CD4-positive, alpha-beta T cell treated with Interleukin-1 beta for 1 hour (primary cell): ENCODE data around the gene BLTP3A.

Experiments
- DNase-seq, 2 donors: peaks; one replicate each; pipeline ENCODE4 v3.0.0-alpha.2; 2020 to 2022

Gene BLTP3A

DNA sequence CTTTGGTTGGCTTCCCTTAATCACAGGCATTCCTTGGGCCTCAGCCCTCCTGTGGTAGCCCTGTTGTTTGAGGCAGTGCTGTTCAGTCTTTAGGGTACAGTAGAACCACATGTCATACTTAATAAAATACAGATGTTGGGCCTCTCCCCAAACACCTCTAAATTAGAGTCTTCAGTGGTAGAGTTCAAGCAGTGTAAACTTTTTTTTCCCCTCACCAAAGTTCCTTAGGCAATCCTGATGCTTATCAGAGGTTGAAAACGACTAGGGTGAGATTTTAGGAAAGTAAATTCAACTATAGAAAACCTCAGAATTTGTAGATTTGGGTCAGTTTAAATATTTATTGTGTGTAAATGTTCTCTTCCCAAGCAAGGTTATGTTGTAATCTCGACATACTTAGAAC is 44.6 kb downstream of the BLTP3A start:
- no peak for DNase-seq

DNA sequence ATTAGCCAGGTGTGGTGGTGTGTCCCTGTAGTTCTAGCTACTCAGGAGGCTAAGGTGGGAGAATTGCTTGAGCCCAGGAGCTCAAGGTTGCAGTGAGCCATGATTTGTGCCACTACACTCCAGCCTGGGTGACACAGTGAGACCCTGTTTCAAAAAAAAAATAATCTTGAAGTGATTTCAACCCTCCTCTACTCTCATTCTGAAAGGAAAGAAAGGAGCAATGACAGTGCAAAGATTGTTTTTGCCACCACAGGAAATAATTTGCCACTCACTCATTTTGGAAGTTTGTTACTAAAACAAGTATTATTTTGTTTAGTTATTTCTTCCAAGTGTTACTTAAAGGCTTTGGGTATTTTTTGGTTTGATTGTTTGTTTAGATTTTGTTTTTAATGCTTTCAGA is 45.6 kb downstream of the BLTP3A start:
- DNase-seq, result no peak

DNA sequence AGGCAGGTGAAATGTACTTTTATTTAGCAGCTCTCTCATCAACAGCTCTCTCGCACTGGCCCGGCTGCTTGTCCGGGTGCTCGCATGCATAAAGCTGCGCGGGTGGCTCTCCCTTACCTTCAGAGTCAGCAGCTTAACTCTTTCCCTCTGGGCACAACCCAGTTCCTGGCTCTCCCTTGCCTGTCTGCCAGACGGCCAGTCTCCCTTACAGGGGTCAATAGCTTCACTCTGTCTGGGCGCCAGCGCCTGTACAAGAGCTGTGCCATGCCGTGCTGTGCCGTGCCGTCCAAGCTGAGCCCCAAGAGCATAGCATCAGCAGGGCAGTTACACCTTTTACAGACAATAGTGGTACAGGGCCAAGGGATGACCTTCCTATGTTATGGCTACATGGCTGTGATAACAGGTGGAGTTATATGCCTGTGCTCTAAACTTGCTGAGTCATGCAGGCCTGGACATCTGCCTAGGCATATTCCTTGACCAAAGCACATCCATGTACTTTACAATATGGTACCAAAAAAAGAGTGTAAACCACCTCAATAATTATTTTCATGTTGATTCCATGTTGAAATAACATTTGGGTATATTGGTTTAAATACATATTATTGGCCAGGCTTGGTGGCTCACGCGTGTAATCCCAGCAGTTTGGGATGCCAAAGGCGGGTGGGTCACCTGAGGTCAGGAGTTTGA is 47.9 kb downstream of the BLTP3A start:
- DNase-seq, result no peak
